HG03064 (cell line): Measurements from ENCODE around the gene CHIC2.

Source experiments
- ATAC-seq: cut with Tn5 transposase; IDR thresholded peaks from one replicate; pipeline ENCODE4 v1.9.1; 2021; ENCODE audit warnings: low read depth; ENCODE audit not compliant: unreplicated experiment

The CHIC2 gene

DNA sequence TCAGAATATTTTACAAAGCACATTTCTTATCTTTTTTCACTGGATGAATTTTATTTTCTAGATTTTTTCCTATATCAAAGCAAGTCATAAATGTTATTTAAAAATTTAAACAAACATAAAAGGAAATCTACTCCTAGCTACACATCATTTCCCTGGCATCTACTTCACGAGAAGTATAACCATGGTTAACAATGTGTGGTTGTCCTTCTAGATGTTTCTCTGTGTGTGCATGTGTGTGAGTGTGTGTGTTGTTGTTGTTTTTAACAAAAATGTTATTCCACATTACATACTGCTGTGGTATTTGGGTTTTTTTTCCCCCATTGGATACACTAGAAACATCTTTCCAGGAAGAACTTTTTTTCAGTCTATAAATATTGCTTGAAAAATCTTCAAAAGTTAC is 103.1 kb downstream of the CHIC2 start:
- ATAC-seq, result no peak

DNA sequence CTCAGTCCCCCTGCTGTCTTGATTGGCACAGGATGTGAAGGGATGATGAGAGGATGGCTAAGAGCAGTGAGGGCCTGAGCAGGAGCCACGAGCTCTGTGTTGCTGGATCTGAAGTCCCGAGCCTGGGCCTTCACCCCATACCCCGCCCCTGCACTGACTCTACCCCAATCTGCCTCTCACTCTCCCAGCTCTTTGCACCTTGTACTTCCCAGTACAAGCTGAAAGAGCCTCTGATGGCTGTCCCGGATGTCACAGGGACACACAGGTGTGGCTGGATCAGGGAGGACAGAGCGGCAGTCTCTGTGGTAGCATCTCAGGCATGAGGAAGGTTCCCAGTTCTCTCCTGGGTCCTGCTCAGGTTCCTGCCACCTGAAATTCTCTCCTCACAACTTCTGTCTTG is 103.6 kb downstream of the CHIC2 start:
- no peak for ATAC-seq
